ENCODE measurements around the gene DNASE2. TPM values are rescaled to one million over a fixed set of nuclear protein-coding genes. Genes with fewer than 3 reads are reported as not detected.
A peak's percentile ranks its signal among the peaks of the same experiment; 100 is the strongest.

DNASE2 gene
- polyA plus RNA-seq, 3 donors = 38.8 to 91.6 (median 44.8) TPM

DNA sequence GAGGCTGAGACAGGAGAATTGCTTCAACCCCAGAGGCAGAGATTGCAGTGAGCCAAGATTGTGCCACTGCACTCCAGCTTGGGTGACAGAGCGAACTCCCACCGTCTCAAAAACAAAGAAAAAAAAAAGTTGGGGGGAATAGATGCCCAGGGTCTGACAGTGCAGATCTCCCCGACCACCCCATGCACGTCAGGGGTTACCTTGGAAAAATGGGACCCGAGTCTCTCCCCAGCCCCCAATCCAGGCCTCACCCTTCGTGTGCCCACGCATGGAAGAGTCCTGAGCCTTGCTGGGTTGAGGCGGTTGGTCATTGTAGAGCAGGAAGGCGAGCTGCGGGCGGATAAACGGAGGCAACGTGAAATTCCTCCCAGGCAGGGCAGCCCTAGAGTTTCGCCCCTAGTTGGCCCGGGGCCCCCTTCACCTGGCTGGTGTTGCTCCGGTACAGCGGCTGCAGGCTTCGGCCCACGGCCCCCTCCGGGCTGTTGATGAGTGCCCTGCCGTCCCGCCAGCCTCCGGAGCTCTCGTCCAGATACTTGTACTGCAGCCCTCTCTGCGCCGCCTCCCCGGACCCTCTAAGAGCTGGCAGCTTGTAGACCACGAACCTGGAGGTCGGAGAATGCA, 588 bp downstream of the DNASE2 start:
- H3K27me3 Mint-ChIP-seq (ENCODE audit: low read depth in 3 of 3) = peaks cover 0 to 14% (median 8%) of the 10 kb centered on the region in 3 donors
- Histone ChIP-seq H3K27me3 (ENCODE audit: control insufficient read depth in 2 of 2, insufficient read depth in 2 of 2, low read length in 2 of 2) (no peaks in the 10 kb centered on the region), H3K4me2 (replicated peaks; ENCODE audit: extremely low read depth, low read length, poor library complexity, severe bottlenecking) (peak overlapping the region; percentile 83), H3K4me1 (ENCODE audit: control insufficient read depth in 1 of 2, insufficient read depth in 2 of 2, low read length in 2 of 2) (peaks cover 53 to 62% of the 10 kb centered on the region in 2 donors), H3K4me3 (replicated peaks in 1 of 3; ENCODE audit: low read depth in 2 of 3, low read length in 3 of 3) (peak overlapping the region; percentile 57 to 80 (median 78)), H3K9me3 (replicated peaks in 1 of 2; ENCODE audit: control insufficient read depth in 1 of 2, insufficient read depth in 1 of 2, low read length in 2 of 2) (peaks cover 4 to 21% of the 10 kb centered on the region in 2 donors), H3K79me2 (ENCODE audit: insufficient read depth, low read length) (no peaks in the 10 kb centered on the region), H3K9ac (ENCODE audit: insufficient read depth, low read length, poor library complexity, severe bottlenecking) (peak overlapping the region; percentile 86), H3K36me3 (replicated peaks in 1 of 2; ENCODE audit: control insufficient read depth in 1 of 2, insufficient read depth in 2 of 2, low read length in 2 of 2) (peaks cover 0 to 11% of the 10 kb centered on the region in 2 donors), H4K20me1 (ENCODE audit: insufficient read depth, low read length) (peaks cover 21% of the 10 kb centered on the region), H2AFZ (ENCODE audit: insufficient read depth, low read depth, low read length, poor library complexity, severe bottlenecking) (peak overlapping the region; percentile 68), H3K27ac (ENCODE audit: low read depth in 1 of 2, low read length in 2 of 2) (peak overlapping the region; percentile 90 to 94)
- WGBS (ENCODE audit: insufficient coverage) = 3% methylated on average over 22 of the region's 29 CpGs
- H3K9me3 Mint-ChIP-seq = peaks cover 8 to 32% (median 18%) of the 10 kb centered on the region in 7 donors
- intact Hi-C loops (cut with micrococcal nuclease) = loop anchor here in 1 of 2 donors (10.0 kb wide), 2 partner anchors 54 to 84 kb away; partner anchors contain the start of genes CALR, DAND5 and FARSA
- H3K4me1 Mint-ChIP-seq = peaks cover 50% of the 10 kb centered on the region
- H3K27ac Mint-ChIP-seq = peak overlapping the region; percentile 93 to 98 (median 97)
- TF ChIP-seq, protein P1, sequence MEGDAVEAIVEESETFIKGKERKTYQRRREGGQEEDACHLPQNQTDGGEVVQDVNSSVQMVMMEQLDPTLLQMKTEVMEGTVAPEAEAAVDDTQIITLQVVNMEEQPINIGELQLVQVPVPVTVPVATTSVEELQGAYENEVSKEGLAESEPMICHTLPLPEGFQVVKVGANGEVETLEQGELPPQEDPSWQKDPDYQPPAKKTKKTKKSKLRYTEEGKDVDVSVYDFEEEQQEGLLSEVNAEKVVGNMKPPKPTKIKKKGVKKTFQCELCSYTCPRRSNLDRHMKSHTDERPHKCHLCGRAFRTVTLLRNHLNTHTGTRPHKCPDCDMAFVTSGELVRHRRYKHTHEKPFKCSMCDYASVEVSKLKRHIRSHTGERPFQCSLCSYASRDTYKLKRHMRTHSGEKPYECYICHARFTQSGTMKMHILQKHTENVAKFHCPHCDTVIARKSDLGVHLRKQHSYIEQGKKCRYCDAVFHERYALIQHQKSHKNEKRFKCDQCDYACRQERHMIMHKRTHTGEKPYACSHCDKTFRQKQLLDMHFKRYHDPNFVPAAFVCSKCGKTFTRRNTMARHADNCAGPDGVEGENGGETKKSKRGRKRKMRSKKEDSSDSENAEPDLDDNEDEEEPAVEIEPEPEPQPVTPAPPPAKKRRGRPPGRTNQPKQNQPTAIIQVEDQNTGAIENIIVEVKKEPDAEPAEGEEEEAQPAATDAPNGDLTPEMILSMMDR (IDR thresholded peaks at IDR 0.05) = no peak
- H3K36me3 Mint-ChIP-seq = peaks cover 9 to 26% of the 10 kb centered on the region in 2 donors
- DNase-seq = no peak
- H3K4me3 Mint-ChIP-seq = peak overlapping the region; percentile 86 to 92

DNA sequence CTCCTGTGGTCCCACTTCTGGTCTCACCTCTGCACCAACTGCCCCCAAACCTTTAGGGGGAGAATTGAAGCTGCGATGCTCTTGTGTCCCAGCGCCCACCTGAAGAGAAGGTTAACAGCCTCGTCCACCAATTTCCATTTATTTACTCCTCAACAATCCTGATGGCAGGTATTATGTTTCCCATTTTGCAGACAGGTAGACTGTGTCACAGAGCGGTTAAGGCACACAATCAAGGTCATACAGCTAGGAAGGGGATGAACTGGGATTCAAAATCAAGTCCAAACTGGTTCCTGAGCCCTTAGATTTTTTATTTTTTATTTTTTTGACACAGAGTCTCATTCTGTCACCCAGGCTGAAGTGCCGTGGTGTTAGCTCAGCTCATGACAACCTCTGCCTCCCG, 6.2 kb downstream of the DNASE2 start:
- intact Hi-C loops (cut with micrococcal nuclease) = no loop called here
- Mint-ChIP-seq H3K27me3 (ENCODE audit: low read depth in 3 of 3) (peaks cover 2 to 4% (median 3%) of the 10 kb centered on the region in 3 donors), H3K9me3 (peaks cover 3 to 18% (median 10%) of the 10 kb centered on the region in 7 donors), H3K4me1 (peaks cover 9% of the 10 kb centered on the region), H3K4me3 (no peak overlapping the region), H3K36me3 (peaks cover 13 to 46% of the 10 kb centered on the region in 2 donors), H3K27ac (peak overlapping the region in 1 of 7 donors; percentile 26)
- Histone ChIP-seq H3K4me3 (replicated peaks in 1 of 3; ENCODE audit: low read depth in 2 of 3, low read length in 3 of 3) (no peak overlapping the region), H3K27ac (ENCODE audit: low read depth in 1 of 2, low read length in 2 of 2) (no peak overlapping the region), H3K9me3 (replicated peaks in 1 of 2; ENCODE audit: control insufficient read depth in 1 of 2, insufficient read depth in 1 of 2, low read length in 2 of 2) (peaks cover 0 to 12% of the 10 kb centered on the region in 2 donors), H3K27me3 (ENCODE audit: control insufficient read depth in 2 of 2, insufficient read depth in 2 of 2, low read length in 2 of 2) (no peaks in the 10 kb centered on the region), H2AFZ (ENCODE audit: insufficient read depth, low read depth, low read length, poor library complexity, severe bottlenecking) (no peak overlapping the region), H3K4me1 (ENCODE audit: control insufficient read depth in 1 of 2, insufficient read depth in 2 of 2, low read length in 2 of 2) (peaks cover 0 to 7% of the 10 kb centered on the region in 2 donors), H3K9ac (ENCODE audit: insufficient read depth, low read length, poor library complexity, severe bottlenecking) (no peak overlapping the region), H3K79me2 (ENCODE audit: insufficient read depth, low read length) (no peaks in the 10 kb centered on the region), H3K36me3 (replicated peaks in 1 of 2; ENCODE audit: control insufficient read depth in 1 of 2, insufficient read depth in 2 of 2, low read length in 2 of 2) (peaks cover 0 to 18% of the 10 kb centered on the region in 2 donors), H3K4me2 (replicated peaks; ENCODE audit: extremely low read depth, low read length, poor library complexity, severe bottlenecking) (no peak overlapping the region), H4K20me1 (ENCODE audit: insufficient read depth, low read length) (peaks cover 29% of the 10 kb centered on the region)
- no peak for DNase-seq
- TF ChIP-seq, protein P1 (IDR thresholded peaks at IDR 0.05) = no peak
- WGBS (ENCODE audit: insufficient coverage) = 100% methylated on average over 4 of the region's 6 CpGs
